ACC112 (cell line): ENCODE data around the gene SORCS1.

Experiments used
- H2AFZ ChIP-seq: fragments of 200-600 bp; sonication (generic); one replicate; pipeline ENCODE4 v1.6.0; 2017; ENCODE audit warnings: antibody characterized with exemption, low read length; ENCODE audit not compliant: unreplicated experiment
- H3K27ac ChIP-seq: fragments of 200-600 bp; sonication (generic); 2 replicates; pipeline ENCODE4 v1.5.1; 2014; ENCODE audit warnings: low read depth, mild to moderate bottlenecking, antibody characterized with exemption, low read length, moderate library complexity
- H3K27me3 ChIP-seq: fragments of 200-600 bp; sonication (generic); 2 replicates; pipeline ENCODE4 v1.6.1; 2014; ENCODE audit warnings: mild to moderate bottlenecking, antibody characterized with exemption, low read length, moderate library complexity, mixed read lengths; ENCODE audit not compliant: insufficient read depth
- H3K36me3 ChIP-seq: fragments of 200-600 bp; sonication (generic); 2 replicates; pipeline ENCODE4 v1.6.1; 2016; ENCODE audit warnings: mild to moderate bottlenecking, antibody characterized with exemption, low read length, moderate library complexity, mixed read lengths; ENCODE audit not compliant: insufficient read depth
- H3K4me1 ChIP-seq: fragments of 200-600 bp; sonication (generic); one replicate; pipeline ENCODE4 v1.6.1; 2016; ENCODE audit warnings: low read length, mixed read lengths; ENCODE audit not compliant: insufficient read depth, unreplicated experiment, control insufficient read depth
- H3K4me3 ChIP-seq: fragments of 200-600 bp; sonication (generic); 2 replicates; pipeline ENCODE4 v1.5.1; 2014; ENCODE audit warnings: mild to moderate bottlenecking, low read depth, low read length
- H3K79me2 ChIP-seq: fragments of 200-600 bp; sonication (generic); one replicate; pipeline ENCODE4 v1.6.0; 2016; ENCODE audit warnings: low read length; ENCODE audit not compliant: control insufficient read depth, unreplicated experiment, insufficient read depth

Gene SORCS1

DNA sequence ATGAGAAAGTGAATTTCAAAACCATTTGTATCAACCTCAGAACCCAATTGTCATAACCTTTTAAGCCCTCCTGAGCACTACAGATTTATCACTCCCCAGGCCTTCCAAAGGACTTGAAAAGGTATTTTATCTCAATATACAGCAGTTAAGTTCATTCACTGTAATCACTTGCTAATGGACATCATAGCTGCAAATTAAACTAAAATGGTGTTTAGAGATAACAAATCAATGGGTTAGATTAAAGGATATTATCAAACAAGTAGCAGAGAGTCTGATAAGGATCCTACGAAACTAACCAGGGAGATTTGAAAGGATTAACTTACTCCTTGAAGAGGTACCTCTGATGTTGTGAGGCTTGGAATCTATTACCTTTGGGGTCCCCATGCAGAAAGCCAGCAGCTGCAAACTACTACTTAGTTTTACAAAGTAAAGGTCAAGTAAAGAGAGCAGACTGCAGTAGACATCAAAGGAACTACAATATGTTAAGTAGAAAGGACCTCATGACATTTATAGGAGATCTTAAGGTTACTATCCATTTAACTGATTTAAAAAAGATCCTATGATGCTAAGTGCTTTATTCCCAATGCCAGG lies 359.4 kb downstream of the SORCS1 start:
- H2AFZ ChIP-seq: no peak overlapping the region
- no peaks in the 10 kb centered on the region for H3K36me3 ChIP-seq
- no peak overlapping the region for H3K27ac ChIP-seq
- H3K4me3 ChIP-seq: no peak overlapping the region
- no peaks in the 10 kb centered on the region for H3K4me1 ChIP-seq
- H3K79me2 ChIP-seq: no peaks in the 10 kb centered on the region
- H3K27me3 ChIP-seq: no peaks in the 10 kb centered on the region

GRCh38 chr10:106802949-106803348 lies 361.6 kb downstream of the SORCS1 start:
- Histone ChIP-seq H2AFZ (no peak overlapping the region), H3K4me1 (no peaks in the 10 kb centered on the region), H3K36me3 (no peaks in the 10 kb centered on the region), H3K27ac (no peak overlapping the region), H3K27me3 (no peaks in the 10 kb centered on the region), H3K4me3 (no peak overlapping the region), H3K79me2 (no peaks in the 10 kb centered on the region)

DNA sequence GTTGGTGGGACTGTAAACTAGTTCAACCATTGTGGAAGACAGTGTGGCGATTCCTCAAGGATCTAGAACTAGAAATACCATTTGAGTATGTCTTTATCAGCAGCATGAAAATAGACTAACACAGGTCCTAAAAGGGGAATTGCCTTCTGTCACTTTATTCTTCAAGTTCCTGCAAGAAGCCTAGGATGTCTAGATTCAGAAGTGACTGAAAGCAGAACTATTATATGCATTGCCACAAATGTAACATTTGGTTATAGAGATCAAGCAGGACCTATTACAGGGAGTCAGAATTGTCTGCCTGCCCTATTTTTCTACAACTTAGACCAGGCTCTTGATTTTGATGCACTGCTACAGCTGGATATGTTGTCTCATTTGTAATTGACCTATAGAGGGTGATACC lies 364.7 kb downstream of the SORCS1 start:
- no peaks in the 10 kb centered on the region for H3K27me3 ChIP-seq
- no peaks in the 10 kb centered on the region for H3K4me1 ChIP-seq
- no peak overlapping the region for H2AFZ ChIP-seq
- no peaks in the 10 kb centered on the region for H3K36me3 ChIP-seq
- no peak overlapping the region for H3K27ac ChIP-seq
- H3K79me2 ChIP-seq: no peaks in the 10 kb centered on the region
- H3K4me3 ChIP-seq: no peak overlapping the region

DNA sequence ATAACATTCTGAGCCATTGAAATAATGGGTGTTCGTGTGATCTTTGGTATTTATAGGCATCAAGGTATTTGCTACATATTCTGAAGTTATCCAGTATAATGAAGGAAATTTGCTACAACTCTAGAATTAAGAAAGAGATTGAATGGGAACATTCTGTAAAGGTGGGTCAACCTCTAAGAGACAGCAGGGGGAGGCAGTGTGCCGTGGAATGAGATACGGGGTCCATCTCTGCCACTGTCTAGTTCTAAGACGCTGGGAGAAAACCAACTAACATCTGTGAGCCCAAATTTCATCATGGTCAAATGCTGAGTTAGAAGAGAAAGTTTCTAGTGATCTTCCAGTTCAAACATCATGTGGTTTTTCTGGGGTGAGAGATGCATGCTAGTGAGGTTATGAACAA lies 368.9 kb downstream of the SORCS1 start:
- Histone ChIP-seq H2AFZ (no peak overlapping the region), H3K36me3 (no peaks in the 10 kb centered on the region), H3K27me3 (no peaks in the 10 kb centered on the region), H3K4me3 (no peak overlapping the region), H3K27ac (no peak overlapping the region), H3K79me2 (no peaks in the 10 kb centered on the region), H3K4me1 (no peaks in the 10 kb centered on the region)

DNA sequence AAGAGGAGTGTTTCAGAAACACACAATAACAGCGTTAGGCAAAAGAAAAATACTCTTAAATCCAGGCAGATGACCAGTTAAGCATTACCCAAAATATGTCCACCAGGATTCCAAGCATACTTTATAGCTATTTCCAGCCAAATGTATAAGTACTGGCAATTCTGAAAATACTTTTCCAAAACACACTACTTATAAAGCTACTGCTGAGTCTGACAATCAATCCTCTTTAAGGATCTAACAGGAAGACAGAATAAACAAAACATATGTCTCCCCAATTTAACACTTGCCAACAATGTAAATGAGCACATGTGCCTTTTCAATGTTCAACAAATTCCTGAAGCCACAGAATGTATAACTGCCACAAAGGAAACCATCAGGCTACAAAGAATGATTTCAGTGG lies 370.9 kb downstream of the SORCS1 start:
- Histone ChIP-seq H2AFZ (no peak overlapping the region), H3K27ac (no peak overlapping the region), H3K36me3 (no peaks in the 10 kb centered on the region), H3K79me2 (no peaks in the 10 kb centered on the region), H3K4me1 (no peaks in the 10 kb centered on the region), H3K27me3 (no peaks in the 10 kb centered on the region), H3K4me3 (no peak overlapping the region)

GRCh38 chr10:106789623-106790022 lies 374.9 kb downstream of the SORCS1 start:
- Histone ChIP-seq H3K79me2 (no peaks in the 10 kb centered on the region), H2AFZ (no peak overlapping the region), H3K4me3 (no peak overlapping the region), H3K27ac (no peak overlapping the region), H3K27me3 (no peaks in the 10 kb centered on the region), H3K36me3 (no peaks in the 10 kb centered on the region), H3K4me1 (no peaks in the 10 kb centered on the region)

DNA sequence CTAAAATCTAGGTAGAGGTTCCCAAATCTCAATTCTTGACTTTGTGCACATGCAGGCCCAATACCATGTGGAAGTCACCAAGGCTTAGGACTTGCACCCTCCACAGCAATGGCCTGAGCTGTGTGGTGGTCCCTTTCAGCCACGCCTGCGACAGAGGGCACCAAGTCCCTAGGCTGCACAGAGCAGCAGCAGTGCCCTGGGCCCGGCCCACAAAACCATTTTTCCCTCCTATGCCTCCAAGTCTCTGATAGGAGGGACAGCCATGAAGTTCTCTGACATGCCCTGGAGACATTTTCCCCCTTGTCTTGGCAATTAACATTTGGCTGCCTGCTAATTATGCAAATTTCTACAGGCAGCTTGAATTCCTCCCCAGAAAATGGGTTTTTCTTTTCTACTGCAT lies 375.5 kb downstream of the SORCS1 start:
- H2AFZ ChIP-seq: no peak overlapping the region
- no peak overlapping the region for H3K4me3 ChIP-seq
- H3K27me3 ChIP-seq: no peaks in the 10 kb centered on the region
- no peaks in the 10 kb centered on the region for H3K79me2 ChIP-seq
- H3K36me3 ChIP-seq: no peaks in the 10 kb centered on the region
- H3K27ac ChIP-seq: no peak overlapping the region
- no peaks in the 10 kb centered on the region for H3K4me1 ChIP-seq

DNA sequence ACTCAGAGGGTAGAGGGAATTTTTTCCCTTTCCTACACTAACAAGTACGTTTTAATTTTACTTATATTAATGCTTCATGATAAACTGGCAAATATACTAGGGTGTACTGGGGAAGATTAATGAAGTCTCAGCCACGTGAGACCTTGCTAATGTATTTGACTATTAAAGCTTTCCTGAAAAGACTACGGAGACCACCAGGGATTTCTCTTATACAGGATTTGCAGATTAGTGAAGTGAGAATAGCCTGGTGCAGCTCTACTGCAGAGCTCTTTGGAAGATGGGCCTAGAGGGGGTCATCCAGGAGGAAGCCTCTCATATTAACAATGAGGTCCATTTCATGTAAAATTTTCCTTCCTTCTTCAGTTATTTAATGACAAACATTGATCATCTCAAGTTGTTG lies 379.0 kb downstream of the SORCS1 start:
- Histone ChIP-seq H3K4me1 (no peaks in the 10 kb centered on the region), H3K36me3 (no peaks in the 10 kb centered on the region), H2AFZ (no peak overlapping the region), H3K27me3 (no peaks in the 10 kb centered on the region), H3K27ac (no peak overlapping the region), H3K4me3 (no peak overlapping the region), H3K79me2 (no peaks in the 10 kb centered on the region)

GRCh38 chr10:106780632-106781031 lies 383.9 kb downstream of the SORCS1 start:
- H3K27ac ChIP-seq: no peak overlapping the region
- no peaks in the 10 kb centered on the region for H3K27me3 ChIP-seq

GRCh38 chr10:106777841-106778240 lies 386.7 kb downstream of the SORCS1 start:
- no peaks in the 10 kb centered on the region for H3K4me1 ChIP-seq
- no peak overlapping the region for H3K4me3 ChIP-seq
- no peaks in the 10 kb centered on the region for H3K79me2 ChIP-seq
- no peaks in the 10 kb centered on the region for H3K27me3 ChIP-seq
- H2AFZ ChIP-seq: no peak overlapping the region
- no peaks in the 10 kb centered on the region for H3K36me3 ChIP-seq
- H3K27ac ChIP-seq: no peak overlapping the region

More at GRCh38 chr10:106780632-106781031, 383.9 kb downstream of the SORCS1 start:
- H3K4me1 ChIP-seq: no peaks in the 10 kb centered on the region
- H2AFZ ChIP-seq: no peak overlapping the region
- no peaks in the 10 kb centered on the region for H3K36me3 ChIP-seq
- H3K4me3 ChIP-seq: no peak overlapping the region
- H3K79me2 ChIP-seq: no peaks in the 10 kb centered on the region

DNA sequence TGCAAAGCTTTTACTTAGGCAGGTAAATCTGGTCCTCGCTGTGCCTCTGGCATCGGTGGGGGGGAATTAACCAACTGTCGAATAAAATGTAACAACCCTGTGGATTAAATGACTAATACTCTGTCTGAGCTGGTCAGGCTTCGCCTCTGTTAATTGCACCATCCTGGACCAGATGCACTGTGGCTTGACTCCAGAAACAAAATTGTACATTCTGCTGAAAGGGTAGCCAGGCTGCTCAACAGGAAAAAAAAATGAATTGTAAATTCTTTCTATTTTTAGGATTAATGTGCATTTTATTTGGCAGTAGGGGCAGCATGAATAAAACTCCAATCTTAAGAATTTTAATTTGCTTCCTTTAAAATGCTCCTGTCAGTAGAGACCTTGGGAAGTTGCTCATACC lies 389.4 kb downstream of the SORCS1 start:
- Histone ChIP-seq H3K27ac (no peak overlapping the region), H3K4me3 (no peak overlapping the region), H3K36me3 (no peaks in the 10 kb centered on the region), H3K27me3 (no peaks in the 10 kb centered on the region), H2AFZ (no peak overlapping the region), H3K4me1 (no peaks in the 10 kb centered on the region), H3K79me2 (no peaks in the 10 kb centered on the region)
